ENCODE measurements around the gene HGF. TPM values are rescaled to one million over a fixed set of nuclear protein-coding genes. Genes with fewer than 3 reads are reported as not detected.

Gene HGF
- total RNA-seq, 1 donor from 2014 or later = not detected

DNA sequence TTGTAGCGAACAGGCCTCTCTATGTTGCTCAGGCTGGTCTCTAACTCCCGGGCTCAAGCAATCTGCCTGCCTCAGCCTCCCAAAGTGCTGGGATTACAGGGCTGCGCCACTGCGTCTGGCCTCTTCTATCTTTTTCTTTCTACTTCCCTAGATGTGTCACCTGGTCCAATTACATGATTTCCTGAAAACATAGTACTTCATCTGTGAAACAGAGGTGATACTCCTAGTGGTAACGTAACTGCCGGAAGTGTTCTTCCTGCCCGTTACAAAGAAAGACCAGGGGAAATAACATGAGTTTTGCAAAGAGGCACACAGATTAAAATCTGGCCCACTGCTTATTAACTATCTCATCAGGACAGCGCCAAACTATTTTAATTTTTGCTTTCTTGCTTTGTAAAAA, 18.4 kb upstream of the HGF start:
- TF ChIP-seq, protein P1, sequence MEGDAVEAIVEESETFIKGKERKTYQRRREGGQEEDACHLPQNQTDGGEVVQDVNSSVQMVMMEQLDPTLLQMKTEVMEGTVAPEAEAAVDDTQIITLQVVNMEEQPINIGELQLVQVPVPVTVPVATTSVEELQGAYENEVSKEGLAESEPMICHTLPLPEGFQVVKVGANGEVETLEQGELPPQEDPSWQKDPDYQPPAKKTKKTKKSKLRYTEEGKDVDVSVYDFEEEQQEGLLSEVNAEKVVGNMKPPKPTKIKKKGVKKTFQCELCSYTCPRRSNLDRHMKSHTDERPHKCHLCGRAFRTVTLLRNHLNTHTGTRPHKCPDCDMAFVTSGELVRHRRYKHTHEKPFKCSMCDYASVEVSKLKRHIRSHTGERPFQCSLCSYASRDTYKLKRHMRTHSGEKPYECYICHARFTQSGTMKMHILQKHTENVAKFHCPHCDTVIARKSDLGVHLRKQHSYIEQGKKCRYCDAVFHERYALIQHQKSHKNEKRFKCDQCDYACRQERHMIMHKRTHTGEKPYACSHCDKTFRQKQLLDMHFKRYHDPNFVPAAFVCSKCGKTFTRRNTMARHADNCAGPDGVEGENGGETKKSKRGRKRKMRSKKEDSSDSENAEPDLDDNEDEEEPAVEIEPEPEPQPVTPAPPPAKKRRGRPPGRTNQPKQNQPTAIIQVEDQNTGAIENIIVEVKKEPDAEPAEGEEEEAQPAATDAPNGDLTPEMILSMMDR (conservative IDR thresholded peaks at IDR 0.05; ENCODE audit: low read depth, low read length) = no peak
- DNase-seq (ENCODE audit: low read depth) = no peak
- no peak overlapping the region for H3K4me3 ChIP-seq (ENCODE audit: low read depth, low read length)

DNA sequence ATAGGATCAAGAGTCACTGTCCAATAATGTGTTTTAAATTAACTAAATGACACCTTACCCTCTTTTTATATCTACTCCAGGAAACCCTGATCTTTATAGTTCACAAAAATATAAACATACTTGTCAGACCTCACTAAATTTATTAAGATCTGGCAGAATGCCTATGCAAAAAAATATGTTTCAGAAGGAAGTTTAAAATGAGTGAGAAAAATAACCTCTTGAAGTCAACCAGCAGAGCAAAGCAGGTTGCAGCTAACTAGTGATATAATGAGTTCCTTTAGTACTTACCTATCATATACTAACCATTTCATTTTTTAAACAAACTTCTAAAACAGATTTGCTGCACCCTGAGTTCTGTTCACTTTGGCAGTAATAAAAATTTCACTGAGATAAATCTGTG, 14.0 kb upstream of the HGF start:
- no peak for DNase-seq (ENCODE audit: low read depth)
- TF ChIP-seq, protein P1 (conservative IDR thresholded peaks at IDR 0.05; ENCODE audit: low read depth, low read length) = no peak
- no peak overlapping the region for H3K4me3 ChIP-seq (ENCODE audit: low read depth, low read length)

DNA sequence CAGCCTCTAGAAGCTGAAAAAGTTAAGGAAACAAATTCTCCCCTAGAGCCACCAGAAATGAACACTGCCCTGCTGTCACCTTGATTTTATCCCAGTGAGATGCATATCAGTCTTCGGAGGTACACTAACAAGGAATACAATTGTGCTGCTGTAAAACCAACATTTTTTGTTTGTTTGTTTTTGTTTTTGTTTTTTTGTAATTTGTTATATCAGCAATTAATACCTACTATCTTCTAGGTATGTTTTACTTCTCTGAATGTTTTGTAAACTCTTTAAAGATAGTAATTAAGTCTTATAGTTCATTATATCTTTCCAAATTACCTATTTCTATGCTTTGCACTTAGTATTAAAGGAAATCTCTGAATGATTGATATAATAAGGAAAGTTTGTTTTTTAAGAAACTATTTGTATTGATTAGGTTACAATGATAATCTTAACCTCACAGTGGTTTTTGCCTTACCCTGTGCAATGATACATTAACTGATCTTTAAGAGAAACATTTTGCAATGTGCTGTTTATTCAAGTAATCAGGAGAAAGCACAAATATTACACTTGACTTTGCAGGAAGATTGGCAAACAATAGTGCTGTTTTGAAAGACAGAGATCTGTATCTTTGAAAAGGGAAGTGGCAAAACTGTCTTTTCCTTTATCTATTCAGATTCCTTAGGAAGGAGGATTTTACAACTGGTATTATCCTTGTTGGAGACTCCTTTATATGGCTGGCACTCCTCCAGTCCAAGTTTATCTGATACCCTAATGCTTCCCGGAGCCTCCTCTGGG, 11.3 kb upstream of the HGF start:
- TF ChIP-seq, protein P1 (conservative IDR thresholded peaks at IDR 0.05; ENCODE audit: low read depth, low read length) = no peak
- no peak overlapping the region for H3K4me3 ChIP-seq (ENCODE audit: low read depth, low read length)
- DNase-seq (ENCODE audit: low read depth) = no peak

DNA sequence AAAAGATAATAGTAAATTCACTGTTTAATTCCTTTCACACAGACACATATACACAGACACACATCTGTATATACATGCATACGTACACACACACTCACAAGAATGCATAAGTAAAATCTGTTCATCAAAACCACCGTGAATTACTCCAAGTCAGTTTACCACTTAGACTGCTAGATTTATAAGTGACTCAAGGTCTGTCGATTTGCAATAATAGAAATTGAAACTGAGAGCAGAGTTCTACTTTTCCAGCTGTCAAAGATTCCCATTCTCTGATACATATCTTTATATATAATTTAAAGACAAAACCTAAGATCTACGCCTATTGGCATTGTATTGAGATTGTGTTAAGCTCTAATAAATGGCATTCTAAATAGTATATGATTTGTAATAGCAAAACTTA, 9.9 kb upstream of the HGF start:
- TF ChIP-seq, protein P1 (conservative IDR thresholded peaks at IDR 0.05; ENCODE audit: low read depth, low read length) = no peak
- DNase-seq (ENCODE audit: low read depth) = no peak
- H3K4me3 ChIP-seq (ENCODE audit: low read depth, low read length) = no peak overlapping the region

DNA sequence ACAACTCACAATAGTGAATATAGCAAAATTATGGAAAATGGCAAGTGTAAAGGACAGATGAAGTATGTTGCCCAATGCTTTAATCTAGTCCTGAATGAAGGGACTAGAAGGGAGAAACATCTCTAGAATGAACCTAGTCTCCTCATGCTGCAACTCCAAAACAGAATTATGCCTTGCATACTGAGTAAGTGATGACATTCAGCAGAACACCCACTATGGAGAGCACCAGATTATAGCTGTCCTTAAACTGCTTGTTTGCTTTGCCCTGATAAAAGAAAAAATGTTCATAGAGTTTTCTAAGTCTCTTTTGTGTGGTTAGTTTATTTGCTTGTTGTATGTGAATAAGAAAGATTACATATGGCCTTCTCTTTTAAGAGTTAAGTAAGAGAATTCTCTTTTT, 7.8 kb upstream of the HGF start:
- DNase-seq (ENCODE audit: low read depth) = no peak
- TF ChIP-seq, protein P1 (conservative IDR thresholded peaks at IDR 0.05; ENCODE audit: low read depth, low read length) = no peak
- H3K4me3 ChIP-seq (ENCODE audit: low read depth, low read length) = no peak overlapping the region

DNA sequence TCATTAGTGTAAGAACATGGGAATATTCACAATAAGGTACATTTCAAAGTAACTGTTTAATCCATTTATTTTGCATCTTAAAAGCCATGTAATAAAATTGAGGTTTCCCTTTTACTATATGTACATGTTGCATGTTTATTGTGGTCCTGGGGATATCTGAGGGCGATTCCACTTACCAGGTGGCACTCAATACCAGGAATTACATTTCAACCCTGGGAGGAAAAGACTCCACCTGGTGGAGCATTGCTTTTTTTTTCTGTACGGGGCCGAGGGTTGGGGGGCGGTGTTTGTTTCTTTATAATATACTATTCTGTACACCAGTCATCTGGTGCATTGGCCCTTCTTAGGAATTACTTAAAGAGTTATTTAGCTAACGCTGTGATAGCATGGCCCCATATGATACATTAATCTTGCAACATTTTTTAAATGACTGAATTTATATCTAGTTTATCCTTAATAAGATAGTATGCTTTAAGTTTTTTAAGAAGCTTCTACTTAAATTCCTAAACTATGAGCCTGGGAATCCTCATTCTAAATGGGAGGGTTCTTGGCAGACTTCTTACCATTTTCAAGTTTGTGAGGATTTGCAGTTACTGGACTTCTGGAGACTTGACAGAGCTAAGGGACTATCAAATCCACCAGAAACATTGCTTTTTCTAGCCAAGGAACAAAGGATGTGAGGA, 7.2 kb upstream of the HGF start:
- TF ChIP-seq, protein P1 (conservative IDR thresholded peaks at IDR 0.05; ENCODE audit: low read depth, low read length) = peak; percentile 41
- no peak for DNase-seq (ENCODE audit: low read depth)
- H3K4me3 ChIP-seq (ENCODE audit: low read depth, low read length) = no peak overlapping the region

Measured in epithelial cell of proximal tubule (primary cell).